Measurements from ENCODE around the gene FOSL2. TPM values are rescaled to one million over a fixed set of nuclear protein-coding genes. Genes with fewer than 3 reads are reported as not detected.

Gene FOSL2
- total RNA-seq, 1 donor from 2014 or later = 82.6 TPM

DNA sequence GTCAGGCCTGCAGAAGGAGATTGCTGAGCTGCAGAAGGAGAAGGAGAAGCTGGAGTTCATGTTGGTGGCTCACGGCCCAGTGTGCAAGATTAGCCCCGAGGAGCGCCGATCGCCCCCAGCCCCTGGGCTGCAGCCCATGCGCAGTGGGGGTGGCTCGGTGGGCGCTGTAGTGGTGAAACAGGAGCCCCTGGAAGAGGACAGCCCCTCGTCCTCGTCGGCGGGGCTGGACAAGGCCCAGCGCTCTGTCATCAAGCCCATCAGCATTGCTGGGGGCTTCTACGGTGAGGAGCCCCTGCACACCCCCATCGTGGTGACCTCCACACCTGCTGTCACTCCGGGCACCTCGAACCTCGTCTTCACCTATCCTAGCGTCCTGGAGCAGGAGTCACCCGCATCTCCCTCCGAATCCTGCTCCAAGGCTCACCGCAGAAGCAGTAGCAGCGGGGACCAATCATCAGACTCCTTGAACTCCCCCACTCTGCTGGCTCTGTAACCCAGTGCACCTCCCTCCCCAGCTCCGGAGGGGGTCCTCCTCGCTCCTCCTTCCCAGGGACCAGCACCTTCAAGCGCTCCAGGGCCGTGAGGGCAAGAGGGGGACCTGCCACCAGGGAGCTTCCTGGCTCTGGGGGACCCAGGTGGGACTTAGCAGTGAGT lies 19.4 kb downstream of the FOSL2 start:
- peak overlapping the region; percentile 18 for H3K27ac Mint-ChIP-seq (ENCODE audit: unreplicated experiment)
- H3K27me3 Mint-ChIP-seq (ENCODE audit: unreplicated experiment) = no peaks in the 10 kb centered on the region
- DNase-seq (ENCODE audit: extremely low spot score, unreplicated experiment) = no peak
- H3K36me3 Mint-ChIP-seq (ENCODE audit: unreplicated experiment) = peaks cover 68% of the 10 kb centered on the region
- no peak for TF ChIP-seq CTCF (IDR thresholded peaks at IDR 0.05)
- H3K9me3 Mint-ChIP-seq (ENCODE audit: unreplicated experiment) = no peaks in the 10 kb centered on the region
- H3K4me3 Mint-ChIP-seq (ENCODE audit: unreplicated experiment) = no peak overlapping the region
- H3K4me1 Mint-ChIP-seq (ENCODE audit: unreplicated experiment) = peaks cover 34% of the 10 kb centered on the region

GRCh38 chr2:28412625-28413151 lies 20.0 kb downstream of the FOSL2 start:
- Mint-ChIP-seq H3K27ac (ENCODE audit: unreplicated experiment) (no peak overlapping the region), H3K36me3 (ENCODE audit: unreplicated experiment) (peaks cover 69% of the 10 kb centered on the region), H3K27me3 (ENCODE audit: unreplicated experiment) (no peaks in the 10 kb centered on the region), H3K9me3 (ENCODE audit: unreplicated experiment) (no peaks in the 10 kb centered on the region), H3K4me1 (ENCODE audit: unreplicated experiment) (peaks cover 29% of the 10 kb centered on the region), H3K4me3 (ENCODE audit: unreplicated experiment) (no peak overlapping the region)
- DNase-seq (ENCODE audit: extremely low spot score, unreplicated experiment) = no peak
- TF ChIP-seq CTCF (IDR thresholded peaks at IDR 0.05) = no peak

DNA sequence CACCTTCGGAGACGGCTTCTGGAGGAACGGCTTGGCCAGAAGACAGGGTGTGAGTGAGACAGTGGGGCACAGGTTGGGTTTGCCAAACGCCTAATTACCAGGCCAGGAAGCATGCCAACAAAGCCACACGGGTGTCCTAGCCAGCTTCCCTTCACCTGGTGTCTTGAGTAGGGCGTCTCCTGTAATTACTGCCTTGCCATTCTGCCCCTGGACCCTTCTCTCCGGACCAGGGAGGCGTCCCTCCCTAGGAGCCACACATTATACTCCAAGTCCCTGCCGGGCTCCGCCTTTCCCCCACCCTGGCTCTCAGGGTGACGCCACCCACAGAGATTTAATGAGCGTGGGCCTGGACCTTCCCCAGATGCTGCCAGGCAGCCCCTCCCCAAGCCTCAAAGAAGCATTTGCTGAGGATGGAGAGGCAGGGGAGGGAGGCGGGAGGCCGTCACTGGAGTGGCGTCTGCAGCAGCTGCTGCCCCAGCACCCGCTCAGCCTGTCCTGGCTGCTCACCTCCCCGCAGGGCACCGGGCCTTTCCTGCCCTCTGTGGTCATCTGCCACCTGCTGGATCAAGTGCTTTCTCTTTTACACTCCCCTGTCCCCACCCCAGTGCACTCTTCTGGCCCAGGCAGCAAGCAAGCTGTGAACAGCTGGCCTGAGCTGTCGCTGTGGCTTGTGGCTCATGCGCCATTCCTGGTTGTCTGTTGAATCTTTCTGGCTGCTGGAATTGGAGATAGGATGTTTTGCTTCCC lies 20.7 kb downstream of the FOSL2 start:
- no peak for DNase-seq (ENCODE audit: extremely low spot score, unreplicated experiment)
- Mint-ChIP-seq H3K27ac (ENCODE audit: unreplicated experiment) (no peak overlapping the region), H3K27me3 (ENCODE audit: unreplicated experiment) (no peaks in the 10 kb centered on the region), H3K36me3 (ENCODE audit: unreplicated experiment) (peaks cover 64% of the 10 kb centered on the region), H3K4me3 (ENCODE audit: unreplicated experiment) (no peak overlapping the region), H3K4me1 (ENCODE audit: unreplicated experiment) (peaks cover 25% of the 10 kb centered on the region), H3K9me3 (ENCODE audit: unreplicated experiment) (no peaks in the 10 kb centered on the region)
- TF ChIP-seq CTCF (IDR thresholded peaks at IDR 0.05) = peak; percentile 28

DNA sequence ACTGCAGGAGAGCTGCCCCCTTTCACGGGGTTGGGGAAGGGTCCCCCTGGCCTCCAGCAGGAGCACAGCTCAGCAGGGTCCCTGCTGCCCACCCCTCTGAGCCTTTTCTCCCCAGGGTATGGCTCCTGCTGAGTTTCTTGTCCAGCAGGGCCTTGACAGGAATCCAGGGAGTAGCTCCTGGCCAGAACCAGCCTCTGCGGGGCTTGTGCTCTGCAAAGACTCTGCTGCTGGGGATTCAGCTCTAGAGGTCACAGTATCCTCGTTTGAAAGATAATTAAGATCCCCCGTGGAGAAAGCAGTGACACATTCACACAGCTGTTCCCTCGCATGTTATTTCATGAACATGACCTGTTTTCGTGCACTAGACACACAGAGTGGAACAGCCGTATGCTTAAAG lies 21.2 kb downstream of the FOSL2 start:
- Mint-ChIP-seq H3K36me3 (ENCODE audit: unreplicated experiment) (peaks cover 59% of the 10 kb centered on the region), H3K9me3 (ENCODE audit: unreplicated experiment) (no peaks in the 10 kb centered on the region), H3K27me3 (ENCODE audit: unreplicated experiment) (no peaks in the 10 kb centered on the region), H3K27ac (ENCODE audit: unreplicated experiment) (no peak overlapping the region), H3K4me1 (ENCODE audit: unreplicated experiment) (peaks cover 20% of the 10 kb centered on the region), H3K4me3 (ENCODE audit: unreplicated experiment) (no peak overlapping the region)
- TF ChIP-seq CTCF (IDR thresholded peaks at IDR 0.05) = no peak
- DNase-seq (ENCODE audit: extremely low spot score, unreplicated experiment) = no peak

- Mint-ChIP-seq H3K36me3 (ENCODE audit: unreplicated experiment) (peaks cover 58% of the 10 kb centered on the region), H3K4me3 (ENCODE audit: unreplicated experiment) (no peak overlapping the region), H3K27ac (ENCODE audit: unreplicated experiment) (no peak overlapping the region), H3K27me3 (ENCODE audit: unreplicated experiment) (no peaks in the 10 kb centered on the region), H3K9me3 (ENCODE audit: unreplicated experiment) (no peaks in the 10 kb centered on the region), H3K4me1 (ENCODE audit: unreplicated experiment) (peaks cover 14% of the 10 kb centered on the region)
- no peak for DNase-seq (ENCODE audit: extremely low spot score, unreplicated experiment)
- TF ChIP-seq CTCF (IDR thresholded peaks at IDR 0.05) = no peak
Measured at GRCh38 chr2:28414583-28414982, 21.9 kb downstream of the FOSL2 start.

Data from osteocyte (in vitro differentiated cells).